HG02759 (cell line): ENCODE results near the gene IMP4.

Experiments
- ATAC-seq: cut with Tn5 transposase; IDR thresholded peaks from one replicate; pipeline ENCODE4 v1.9.1; 2021; ENCODE audit warnings: mild to moderate bottlenecking, moderate library complexity; ENCODE audit not compliant: unreplicated experiment

The IMP4 gene

GRCh38 chr2:130393318-130393910 lies 50.7 kb downstream of the IMP4 start:
- ATAC-seq = no peak
